GM12874 (cell line): ENCODE results near the gene FADS2.

ENCODE experiments used
- TF ChIP-seq, protein P1 (sequence below): IDR thresholded peaks from 2 replicates; pipeline ENCODE4 v1.5.1; 2011; ENCODE audit warnings: low read depth, mild to moderate bottlenecking, control low read depth, low read length, moderate library complexity; ENCODE audit not compliant: insufficient read depth

Gene FADS2

DNA sequence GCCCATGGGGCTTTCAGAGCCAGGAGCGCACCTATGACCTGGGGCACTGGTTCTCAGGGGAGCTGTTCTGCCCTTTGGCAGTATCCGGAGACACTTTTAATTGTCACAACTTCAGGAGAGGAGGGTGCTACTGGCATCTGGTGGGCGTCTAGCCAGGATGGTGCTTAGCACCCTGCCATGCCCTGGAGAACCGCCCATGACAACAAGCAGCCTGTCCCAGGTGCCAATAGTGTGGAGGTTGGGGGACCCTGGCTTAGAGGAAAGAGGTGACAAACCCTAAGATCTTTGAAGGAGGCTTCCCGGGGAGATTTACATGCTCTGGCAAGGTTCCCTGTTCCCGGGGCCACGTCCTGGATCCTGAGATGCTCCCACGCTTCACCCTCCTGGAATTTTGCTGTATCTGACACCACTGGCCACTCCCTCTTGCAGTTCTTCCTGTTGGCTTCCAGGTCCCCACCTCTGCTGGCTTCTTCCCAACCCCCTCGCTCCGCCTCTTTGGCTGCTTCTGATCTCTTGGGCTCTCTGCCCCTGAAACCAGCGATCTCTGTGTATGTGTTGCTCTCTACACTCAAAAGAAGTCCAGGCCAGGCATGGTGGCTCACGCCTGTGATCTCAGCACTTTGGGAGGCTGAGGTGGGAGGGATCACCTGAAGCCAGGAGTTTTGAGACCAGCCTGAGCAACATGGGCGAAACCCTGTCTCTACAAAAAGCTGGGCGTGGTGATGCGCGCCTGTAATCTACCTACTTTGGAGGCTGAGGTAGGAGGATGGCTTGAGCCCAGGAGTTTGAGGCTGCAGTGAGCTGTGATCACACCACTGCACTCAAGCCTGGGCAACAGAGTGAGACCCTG lies 32.2 kb downstream of the FADS2 start:
- TF ChIP-seq, protein P1, sequence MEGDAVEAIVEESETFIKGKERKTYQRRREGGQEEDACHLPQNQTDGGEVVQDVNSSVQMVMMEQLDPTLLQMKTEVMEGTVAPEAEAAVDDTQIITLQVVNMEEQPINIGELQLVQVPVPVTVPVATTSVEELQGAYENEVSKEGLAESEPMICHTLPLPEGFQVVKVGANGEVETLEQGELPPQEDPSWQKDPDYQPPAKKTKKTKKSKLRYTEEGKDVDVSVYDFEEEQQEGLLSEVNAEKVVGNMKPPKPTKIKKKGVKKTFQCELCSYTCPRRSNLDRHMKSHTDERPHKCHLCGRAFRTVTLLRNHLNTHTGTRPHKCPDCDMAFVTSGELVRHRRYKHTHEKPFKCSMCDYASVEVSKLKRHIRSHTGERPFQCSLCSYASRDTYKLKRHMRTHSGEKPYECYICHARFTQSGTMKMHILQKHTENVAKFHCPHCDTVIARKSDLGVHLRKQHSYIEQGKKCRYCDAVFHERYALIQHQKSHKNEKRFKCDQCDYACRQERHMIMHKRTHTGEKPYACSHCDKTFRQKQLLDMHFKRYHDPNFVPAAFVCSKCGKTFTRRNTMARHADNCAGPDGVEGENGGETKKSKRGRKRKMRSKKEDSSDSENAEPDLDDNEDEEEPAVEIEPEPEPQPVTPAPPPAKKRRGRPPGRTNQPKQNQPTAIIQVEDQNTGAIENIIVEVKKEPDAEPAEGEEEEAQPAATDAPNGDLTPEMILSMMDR, result no peak

DNA sequence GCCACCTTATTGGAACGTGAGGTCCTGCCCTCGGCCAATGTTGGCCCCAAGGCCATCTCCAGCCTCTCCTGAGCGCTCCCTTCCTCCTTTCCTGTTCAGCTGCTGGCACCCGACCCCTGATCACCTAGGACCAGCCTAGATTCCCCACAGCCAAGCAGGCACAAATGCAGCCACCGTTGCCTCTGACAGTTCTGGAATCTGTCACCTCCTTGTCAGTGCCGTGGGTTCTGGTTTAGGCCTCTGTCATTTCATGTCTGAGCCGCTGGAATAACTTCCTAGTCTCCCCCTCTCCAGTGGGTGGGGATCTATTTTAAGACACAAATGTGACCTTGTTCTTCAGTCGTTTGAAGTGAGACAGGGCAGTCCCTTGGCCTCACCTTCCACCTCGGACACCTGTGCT lies 33.5 kb downstream of the FADS2 start:
- TF ChIP-seq, protein P1, result no peak

DNA sequence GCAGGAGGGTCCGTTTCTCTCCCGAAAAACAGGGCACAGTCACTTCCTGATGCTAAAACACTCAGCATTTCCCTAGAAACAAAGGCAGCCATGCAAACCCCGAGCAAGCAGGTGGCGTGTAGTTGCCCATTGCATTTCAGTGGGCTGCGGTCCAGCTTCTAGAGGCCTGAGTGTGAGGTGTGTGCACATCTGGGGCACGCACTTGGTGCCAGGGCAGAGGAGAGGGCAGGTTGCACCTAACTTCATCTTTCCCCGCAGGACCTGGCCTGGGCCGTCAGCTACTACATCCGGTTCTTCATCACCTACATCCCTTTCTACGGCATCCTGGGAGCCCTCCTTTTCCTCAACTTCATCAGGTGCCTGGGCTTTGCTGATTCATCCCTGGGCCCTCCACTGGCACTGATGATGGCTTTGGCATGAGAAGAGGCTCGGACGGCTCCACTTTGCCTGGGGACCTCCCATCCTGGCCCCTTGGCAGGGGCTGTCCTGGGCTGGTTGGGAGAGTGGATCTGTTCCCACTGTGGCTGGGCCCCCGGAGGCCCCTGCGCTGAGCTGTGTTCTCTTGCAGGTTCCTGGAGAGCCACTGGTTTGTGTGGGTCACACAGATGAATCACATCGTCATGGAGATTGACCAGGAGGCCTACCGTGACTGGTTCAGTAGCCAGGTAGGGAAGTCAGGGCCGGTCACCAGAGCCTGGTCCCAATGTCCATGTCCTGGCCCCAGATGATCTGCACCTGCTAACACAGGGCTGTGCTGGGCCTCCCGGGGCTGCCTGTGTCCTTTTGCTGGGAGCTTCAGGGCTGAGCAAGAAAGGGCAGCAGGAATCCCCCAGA lies 34.8 kb downstream of the FADS2 start:
- TF ChIP-seq, protein P1, result no peak

DNA sequence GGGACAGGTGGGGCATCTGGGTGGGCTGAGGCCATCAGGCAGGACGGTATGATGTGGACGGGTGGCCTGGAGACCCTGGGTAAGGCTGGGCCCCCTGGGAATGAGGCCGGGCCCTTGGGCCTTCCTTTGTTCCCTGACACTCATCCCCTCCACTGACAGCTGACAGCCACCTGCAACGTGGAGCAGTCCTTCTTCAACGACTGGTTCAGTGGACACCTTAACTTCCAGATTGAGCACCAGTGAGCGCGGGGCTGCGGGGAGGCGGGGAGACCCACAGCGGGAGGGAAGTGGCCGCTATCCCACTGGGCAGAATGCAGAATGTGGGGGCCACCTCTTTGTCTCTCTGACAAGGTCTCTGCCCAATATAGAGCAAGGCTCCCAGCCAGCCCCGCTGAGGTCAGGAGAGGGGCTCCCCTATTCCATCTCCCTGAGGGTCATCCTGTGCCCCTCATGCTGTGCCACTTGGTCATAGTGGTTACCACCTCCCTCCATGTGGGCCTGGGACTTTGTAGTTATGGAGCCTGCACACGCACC lies 35.5 kb downstream of the FADS2 start:
- TF ChIP-seq, protein P1, result no peak

DNA sequence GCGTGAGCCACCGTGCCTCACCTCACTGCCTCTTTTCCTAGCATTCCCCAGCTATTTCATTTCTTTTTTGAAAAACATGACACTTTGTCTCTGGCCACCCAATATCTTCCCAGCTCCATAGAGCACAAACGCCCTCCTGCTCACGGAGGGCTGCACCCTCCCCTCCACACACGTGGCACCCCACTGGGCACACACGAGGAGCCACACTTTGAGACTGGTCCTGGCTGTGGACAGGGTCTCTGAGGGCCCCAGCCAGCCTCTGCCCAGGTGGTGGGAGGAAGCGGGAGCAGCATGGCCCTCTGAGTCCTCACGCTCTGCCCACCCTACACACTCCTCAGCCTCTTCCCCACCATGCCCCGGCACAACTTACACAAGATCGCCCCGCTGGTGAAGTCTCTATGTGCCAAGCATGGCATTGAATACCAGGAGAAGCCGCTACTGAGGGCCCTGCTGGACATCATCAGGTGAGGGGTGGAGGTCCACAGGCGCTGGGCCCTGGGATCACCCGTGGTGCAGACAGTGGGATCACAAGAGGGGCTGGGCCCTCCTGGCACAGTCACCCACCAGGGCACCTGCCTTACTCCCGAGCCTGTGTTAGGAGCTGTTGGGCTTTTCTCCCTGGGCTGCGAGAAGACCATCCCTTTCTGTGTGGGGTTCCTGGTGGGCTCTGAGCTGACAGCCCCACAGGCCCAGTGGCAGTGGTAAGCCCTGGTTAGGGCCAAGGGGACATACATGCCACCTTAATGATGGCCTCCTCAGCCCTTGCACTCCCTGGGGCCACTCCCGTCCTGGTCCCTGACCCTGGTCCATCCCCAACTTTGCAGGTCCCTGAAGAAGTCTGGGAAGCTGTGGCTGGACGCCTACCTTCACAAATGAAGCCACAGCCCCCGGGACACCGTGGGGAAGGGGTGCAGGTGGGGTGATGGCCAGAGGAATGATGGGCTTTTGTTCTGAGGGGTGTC lies 37.0 kb downstream of the FADS2 start:
- TF ChIP-seq, protein P1, result no peak

DNA sequence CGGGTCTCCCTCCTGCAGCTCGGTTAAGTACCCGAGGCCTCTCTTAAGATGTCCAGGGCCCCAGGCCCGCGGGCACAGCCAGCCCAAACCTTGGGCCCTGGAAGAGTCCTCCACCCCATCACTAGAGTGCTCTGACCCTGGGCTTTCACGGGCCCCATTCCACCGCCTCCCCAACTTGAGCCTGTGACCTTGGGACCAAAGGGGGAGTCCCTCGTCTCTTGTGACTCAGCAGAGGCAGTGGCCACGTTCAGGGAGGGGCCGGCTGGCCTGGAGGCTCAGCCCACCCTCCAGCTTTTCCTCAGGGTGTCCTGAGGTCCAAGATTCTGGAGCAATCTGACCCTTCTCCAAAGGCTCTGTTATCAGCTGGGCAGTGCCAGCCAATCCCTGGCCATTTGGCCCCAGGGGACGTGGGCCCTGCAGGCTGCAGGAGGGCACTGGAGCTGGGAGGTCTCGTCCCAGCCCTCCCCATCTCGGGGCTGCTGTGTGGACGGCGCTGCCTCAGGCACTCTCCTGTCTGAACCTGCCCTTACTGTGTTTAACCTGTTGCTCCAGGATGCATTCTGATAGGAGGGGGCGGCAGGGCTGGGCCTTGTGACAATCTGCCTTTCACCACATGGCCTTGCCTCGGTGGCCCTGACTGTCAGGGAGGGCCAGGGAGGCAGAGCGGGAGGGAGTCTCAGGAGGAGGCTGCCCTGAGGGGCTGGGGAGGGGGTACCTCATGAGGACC lies 38.3 kb downstream of the FADS2 start:
- TF ChIP-seq, protein P1, result no peak
